Measurements from ENCODE around the gene HIVEP3.

DNA sequence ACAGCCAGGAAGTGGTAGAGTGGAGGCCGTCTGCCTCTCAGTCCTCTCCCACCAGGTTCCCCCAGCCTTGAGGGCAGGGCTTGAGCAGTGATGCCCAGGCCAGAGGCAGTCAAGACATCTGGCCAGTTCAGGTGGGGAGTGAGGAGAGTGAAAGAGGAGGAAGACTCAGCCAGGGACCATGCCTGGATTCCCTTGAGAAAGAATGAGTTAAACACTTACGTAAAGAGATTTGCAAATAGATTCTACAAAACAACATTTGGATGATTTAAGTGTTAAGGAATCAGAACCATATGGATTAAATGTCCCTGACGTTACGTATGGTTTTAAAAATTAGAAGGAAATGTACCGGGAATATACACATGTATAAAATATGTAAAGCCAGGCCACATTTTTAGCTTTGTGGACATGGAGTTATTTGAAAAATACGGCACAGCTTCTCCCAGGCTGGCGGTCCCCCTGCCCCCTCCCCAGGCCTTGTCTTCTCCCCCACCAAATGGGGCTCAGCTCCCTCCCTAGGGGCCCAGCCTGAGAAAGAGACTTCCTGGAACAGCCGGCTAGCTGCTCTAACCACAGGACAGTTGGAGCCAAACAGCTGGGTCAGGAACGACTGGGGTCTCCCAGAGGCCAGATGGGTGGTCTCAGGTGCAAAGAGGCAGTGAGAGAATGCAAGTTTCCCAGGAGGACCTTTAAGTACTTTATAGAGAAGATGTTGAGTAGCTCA is 245.9 kb downstream of the HIVEP3 start:
- TF ChIP-seq, protein P1, sequence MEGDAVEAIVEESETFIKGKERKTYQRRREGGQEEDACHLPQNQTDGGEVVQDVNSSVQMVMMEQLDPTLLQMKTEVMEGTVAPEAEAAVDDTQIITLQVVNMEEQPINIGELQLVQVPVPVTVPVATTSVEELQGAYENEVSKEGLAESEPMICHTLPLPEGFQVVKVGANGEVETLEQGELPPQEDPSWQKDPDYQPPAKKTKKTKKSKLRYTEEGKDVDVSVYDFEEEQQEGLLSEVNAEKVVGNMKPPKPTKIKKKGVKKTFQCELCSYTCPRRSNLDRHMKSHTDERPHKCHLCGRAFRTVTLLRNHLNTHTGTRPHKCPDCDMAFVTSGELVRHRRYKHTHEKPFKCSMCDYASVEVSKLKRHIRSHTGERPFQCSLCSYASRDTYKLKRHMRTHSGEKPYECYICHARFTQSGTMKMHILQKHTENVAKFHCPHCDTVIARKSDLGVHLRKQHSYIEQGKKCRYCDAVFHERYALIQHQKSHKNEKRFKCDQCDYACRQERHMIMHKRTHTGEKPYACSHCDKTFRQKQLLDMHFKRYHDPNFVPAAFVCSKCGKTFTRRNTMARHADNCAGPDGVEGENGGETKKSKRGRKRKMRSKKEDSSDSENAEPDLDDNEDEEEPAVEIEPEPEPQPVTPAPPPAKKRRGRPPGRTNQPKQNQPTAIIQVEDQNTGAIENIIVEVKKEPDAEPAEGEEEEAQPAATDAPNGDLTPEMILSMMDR (IDR thresholded peaks at IDR 0.05; ENCODE audit: insufficient read depth, low read length) = no peak
- TF ChIP-seq GABPA (IDR thresholded peaks at IDR 0.05; ENCODE audit: low read depth) = no peak
- no peak for TF ChIP-seq POLR2AphosphoS5 (IDR thresholded peaks at IDR 0.05; ENCODE audit: low read depth)
